Measurements from ENCODE around the gene ZNF362. TPM values are rescaled to one million over a fixed set of nuclear protein-coding genes. Genes with fewer than 3 reads are reported as not detected.

The ZNF362 gene
- total and polyA plus RNA-seq, 2 experiments from 2014 or later = 9.7 to 26.0 TPM

DNA sequence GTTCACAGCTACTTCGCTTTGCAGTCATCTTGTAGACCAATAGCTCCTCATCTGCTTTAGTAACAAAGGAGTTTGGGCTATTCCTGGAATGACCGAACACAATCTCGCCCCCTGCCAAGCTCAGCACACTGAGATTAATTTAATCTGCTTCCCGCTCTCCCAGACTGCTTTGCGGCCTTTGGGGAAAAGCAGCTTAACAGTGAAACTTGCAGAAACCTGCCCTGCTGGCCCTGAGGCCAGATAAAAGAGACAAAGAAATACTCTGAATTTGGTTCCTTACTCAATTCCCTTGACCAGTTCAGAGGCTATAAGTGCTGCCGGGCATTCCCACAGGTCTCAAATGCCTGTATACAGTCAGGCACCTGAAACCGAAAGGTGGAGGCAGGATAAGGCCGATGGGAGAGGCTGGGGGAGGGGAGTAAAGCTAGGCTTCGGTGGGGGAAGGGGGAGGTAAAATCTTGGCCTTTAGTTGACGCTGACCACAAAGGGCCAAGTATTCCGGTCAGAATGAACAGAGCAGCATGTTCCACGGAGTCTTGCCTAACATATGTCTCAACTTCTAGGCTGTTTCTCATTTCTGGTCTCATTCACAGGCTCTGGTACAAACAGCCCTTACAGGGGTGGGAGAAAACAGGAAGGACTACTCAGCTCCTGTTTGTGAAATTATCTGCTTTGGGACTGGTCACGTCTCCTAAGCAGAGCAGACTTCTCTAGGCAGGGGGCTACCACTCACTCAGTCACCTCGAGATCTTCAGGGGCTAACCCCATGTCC, 82.3 kb downstream of the ZNF362 start:
- Histone ChIP-seq H3K9me2 (ENCODE audit: insufficient read depth) (no peaks in the 10 kb centered on the region), H3K79me2 (ENCODE audit: insufficient read depth) (peaks cover 98% of the 10 kb centered on the region), H3K9me3 (ENCODE audit: low read depth) (no peaks in the 10 kb centered on the region), H3K27ac (peak overlapping the region; percentile 96), H3K4me2 (ENCODE audit: unreplicated experiment) (peak overlapping the region; percentile 86), H3K4me3 (peak overlapping the region; percentile 57), H3F3A (ENCODE audit: insufficient read depth) (peaks cover 84% of the 10 kb centered on the region), H3K9ac (peak overlapping the region; percentile 78), H3K27me3 (replicated peaks; ENCODE audit: insufficient read depth) (no peaks in the 10 kb centered on the region), H2AFZ (no peak overlapping the region), H3K4me1 (ENCODE audit: insufficient read depth) (peaks cover 99% of the 10 kb centered on the region), H4K20me1 (ENCODE audit: insufficient read depth) (peaks cover 16% of the 10 kb centered on the region; the same call in 1 of the 2 replicates), H3K36me3 (ENCODE audit: low read depth) (peaks cover 8% of the 10 kb centered on the region; the same call in 1 of the 2 replicates)
- TF ChIP-seq EZH2 (IDR thresholded peaks at IDR 0.05; ENCODE audit: insufficient read depth, poor library complexity, severe bottlenecking) (no peak), EZH2phosphoT487 (IDR thresholded peaks at IDR 0.05; ENCODE audit: insufficient read depth, low read depth) (no peak)
- WGBS, 2 experiments (ENCODE audit: low coverage in 1 of 2, low lambda C conversion rate in 2 of 2, missing lambda C conversion rate in 2 of 2) = 6 to 9% methylated on average over 14 of the region's 14 CpGs
- in situ Hi-C loops (cut with MboI) = no loop called here
- peak; percentile 92 for DNase-seq

DNA sequence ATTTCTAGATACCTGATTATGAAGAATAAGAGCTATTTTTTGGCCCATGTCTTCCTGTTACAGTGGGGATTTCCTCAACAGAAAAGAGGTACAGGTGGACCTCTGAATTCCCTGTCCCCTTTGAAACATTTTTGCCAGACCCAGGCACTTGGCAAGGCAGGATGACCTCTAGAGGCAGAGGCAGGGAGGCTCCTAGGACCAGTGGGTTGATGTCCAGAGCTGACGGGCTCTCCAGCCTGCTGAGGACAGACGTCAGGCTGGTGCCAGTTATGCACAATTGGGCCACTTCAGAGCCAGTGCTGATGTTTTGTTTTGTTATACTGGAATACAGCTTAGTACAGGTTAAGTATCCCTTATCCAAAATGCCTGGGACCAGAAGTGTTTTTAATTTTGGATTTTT, 83.1 kb downstream of the ZNF362 start:
- Histone ChIP-seq H3K79me2 (ENCODE audit: insufficient read depth) (peaks cover 98% of the 10 kb centered on the region), H3K4me1 (ENCODE audit: insufficient read depth) (peaks cover 99% of the 10 kb centered on the region), H4K20me1 (ENCODE audit: insufficient read depth) (peaks cover 16% of the 10 kb centered on the region; the same call in 1 of the 2 replicates), H3K9ac (peak overlapping the region; percentile 78), H3K27ac (peak overlapping the region; percentile 96), H3K36me3 (ENCODE audit: low read depth) (0 out of 2 replicates have a peak, but pooled peaks cover 6% of the 10 kb centered on the region), H3K9me2 (ENCODE audit: insufficient read depth) (no peaks in the 10 kb centered on the region), H3F3A (ENCODE audit: insufficient read depth) (peaks cover 90% of the 10 kb centered on the region), H2AFZ (no peak overlapping the region), H3K9me3 (ENCODE audit: low read depth) (no peaks in the 10 kb centered on the region), H3K27me3 (replicated peaks; ENCODE audit: insufficient read depth) (no peaks in the 10 kb centered on the region), H3K4me2 (ENCODE audit: unreplicated experiment) (peak overlapping the region; percentile 61), H3K4me3 (peak overlapping the region; percentile 57; the same call in 1 of the 2 replicates)
- in situ Hi-C loops (cut with MboI) = no loop called here
- DNase-seq = peak; percentile 39
- WGBS, 2 experiments (ENCODE audit: low coverage in 1 of 2, low lambda C conversion rate in 2 of 2, missing lambda C conversion rate in 2 of 2) = 15 to 22% methylated on average over 2 of the region's 2 CpGs
- TF ChIP-seq EZH2phosphoT487 (IDR thresholded peaks at IDR 0.05; ENCODE audit: insufficient read depth, low read depth) (no peak), EZH2 (IDR thresholded peaks at IDR 0.05; ENCODE audit: insufficient read depth, poor library complexity, severe bottlenecking) (no peak)

DNA sequence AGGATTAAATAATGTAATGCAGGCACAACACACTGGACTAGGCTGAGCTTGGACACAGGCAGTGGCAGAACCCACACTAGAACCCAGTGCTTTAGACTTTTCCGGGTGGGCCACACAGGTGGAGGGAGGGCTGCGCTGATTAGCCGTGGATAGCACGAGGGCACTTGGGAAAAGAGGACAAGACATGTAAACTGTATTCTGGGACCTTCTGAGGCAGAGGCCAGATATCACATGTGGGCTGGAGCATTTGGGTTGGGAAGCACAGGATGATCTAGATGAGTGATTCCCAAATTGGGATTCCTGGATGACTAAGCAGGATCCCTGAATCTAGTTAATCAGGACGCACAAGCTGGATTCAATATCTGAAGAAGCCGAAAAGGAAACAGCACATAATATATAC, 84.9 kb downstream of the ZNF362 start:
- Histone ChIP-seq H4K20me1 (ENCODE audit: insufficient read depth) (peaks cover 23% of the 10 kb centered on the region; the same call in 1 of the 2 replicates), H3K9me3 (ENCODE audit: low read depth) (no peaks in the 10 kb centered on the region), H3K9ac (peak overlapping the region; percentile 34; the same call in 1 of the 2 replicates)

DNA sequence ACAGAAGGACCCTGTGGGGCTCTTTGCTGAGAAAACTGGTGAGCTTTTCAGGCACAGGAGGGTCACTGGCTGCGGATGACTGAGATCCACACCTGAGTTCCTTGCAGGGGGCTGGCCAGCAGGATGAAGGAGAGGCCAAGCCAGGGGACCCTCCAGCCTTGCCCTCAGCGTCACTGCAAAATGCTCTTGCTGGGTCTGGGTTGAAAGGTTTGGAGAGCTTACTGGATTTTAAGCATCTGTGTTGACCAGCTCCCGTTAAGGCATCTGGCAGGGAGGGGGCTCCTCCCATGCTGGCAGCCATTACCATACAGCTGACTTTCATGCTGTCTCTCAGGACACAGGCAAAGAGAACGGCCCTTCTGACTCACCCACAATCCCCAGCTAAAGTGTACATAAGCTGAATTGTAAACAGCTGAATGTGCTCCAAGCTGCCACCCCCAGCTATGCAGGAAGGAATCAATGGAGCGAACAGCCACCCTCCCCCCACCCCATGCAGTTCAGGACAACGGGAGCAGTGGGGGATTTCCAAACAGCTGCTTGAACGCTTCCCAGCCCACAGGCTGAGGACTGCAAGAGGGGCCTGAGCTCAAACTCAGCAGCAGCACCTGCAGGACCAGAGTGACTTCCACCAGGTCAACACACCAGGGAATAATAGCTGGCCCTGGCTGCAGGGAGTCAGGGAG, 85.9 kb downstream of the ZNF362 start:
- peaks cover 23% of the 10 kb centered on the region; the same call in 1 of the 2 replicates for H4K20me1 ChIP-seq (ENCODE audit: insufficient read depth)
- H3K36me3 ChIP-seq (ENCODE audit: low read depth) = peaks cover 18% of the 10 kb centered on the region; the same call in 1 of the 2 replicates
- peak overlapping the region; percentile 83 for H3K27ac ChIP-seq
- 12 to 16% methylated on average over 7 of the region's 7 CpGs for WGBS, 2 experiments (ENCODE audit: low coverage in 1 of 2, low lambda C conversion rate in 2 of 2, missing lambda C conversion rate in 2 of 2)
- TF ChIP-seq EZH2 (IDR thresholded peaks at IDR 0.05; ENCODE audit: insufficient read depth, poor library complexity, severe bottlenecking) (no peak), EZH2phosphoT487 (IDR thresholded peaks at IDR 0.05; ENCODE audit: insufficient read depth, low read depth) (no peak)
- peaks cover 98% of the 10 kb centered on the region for H3K79me2 ChIP-seq (ENCODE audit: insufficient read depth)
- H3K4me1 ChIP-seq (ENCODE audit: insufficient read depth) = peaks cover 99% of the 10 kb centered on the region
- H3K27me3 ChIP-seq (replicated peaks; ENCODE audit: insufficient read depth) = no peaks in the 10 kb centered on the region
- peak; percentile 93 for DNase-seq
- H2AFZ ChIP-seq = no peak overlapping the region
- peak overlapping the region; percentile 35; the same call in 1 of the 2 replicates for H3K4me3 ChIP-seq
- no peaks in the 10 kb centered on the region for H3K9me3 ChIP-seq (ENCODE audit: low read depth)
- H3F3A ChIP-seq (ENCODE audit: insufficient read depth) = peaks cover 93% of the 10 kb centered on the region
- peak overlapping the region; percentile 34; the same call in 1 of the 2 replicates for H3K9ac ChIP-seq
- in situ Hi-C loops (cut with MboI) = no loop called here
- H3K9me2 ChIP-seq (ENCODE audit: insufficient read depth) = no peaks in the 10 kb centered on the region
- H3K4me2 ChIP-seq (ENCODE audit: unreplicated experiment) = peak overlapping the region; percentile 61

More for the DNA sequence above, 84.9 kb downstream of the ZNF362 start:
- H3F3A ChIP-seq (ENCODE audit: insufficient read depth) = peaks cover 92% of the 10 kb centered on the region
- H3K4me2 ChIP-seq (ENCODE audit: unreplicated experiment) = peak overlapping the region; percentile 21
- no peaks in the 10 kb centered on the region for H3K27me3 ChIP-seq (replicated peaks; ENCODE audit: insufficient read depth)
- H3K9me2 ChIP-seq (ENCODE audit: insufficient read depth) = no peaks in the 10 kb centered on the region
- no peak overlapping the region for H3K4me3 ChIP-seq
- no peak for DNase-seq
- 46% methylated on average over 6 of the region's 6 CpGs for WGBS, 2 experiments (ENCODE audit: low coverage in 1 of 2, low lambda C conversion rate in 2 of 2, missing lambda C conversion rate in 2 of 2)
- H3K4me1 ChIP-seq (ENCODE audit: insufficient read depth) = peaks cover 99% of the 10 kb centered on the region
- in situ Hi-C loops (cut with MboI) = no loop called here
- H3K27ac ChIP-seq = peak overlapping the region; percentile 83
- H3K36me3 ChIP-seq (ENCODE audit: low read depth) = peaks cover 18% of the 10 kb centered on the region; the same call in 1 of the 2 replicates
- TF ChIP-seq EZH2 (IDR thresholded peaks at IDR 0.05; ENCODE audit: insufficient read depth, poor library complexity, severe bottlenecking) = no peak
- TF ChIP-seq EZH2phosphoT487 (IDR thresholded peaks at IDR 0.05; ENCODE audit: insufficient read depth, low read depth) = no peak
- H2AFZ ChIP-seq = no peak overlapping the region
- peaks cover 98% of the 10 kb centered on the region for H3K79me2 ChIP-seq (ENCODE audit: insufficient read depth)
